ENCODE data around the gene GNE.

DNA sequence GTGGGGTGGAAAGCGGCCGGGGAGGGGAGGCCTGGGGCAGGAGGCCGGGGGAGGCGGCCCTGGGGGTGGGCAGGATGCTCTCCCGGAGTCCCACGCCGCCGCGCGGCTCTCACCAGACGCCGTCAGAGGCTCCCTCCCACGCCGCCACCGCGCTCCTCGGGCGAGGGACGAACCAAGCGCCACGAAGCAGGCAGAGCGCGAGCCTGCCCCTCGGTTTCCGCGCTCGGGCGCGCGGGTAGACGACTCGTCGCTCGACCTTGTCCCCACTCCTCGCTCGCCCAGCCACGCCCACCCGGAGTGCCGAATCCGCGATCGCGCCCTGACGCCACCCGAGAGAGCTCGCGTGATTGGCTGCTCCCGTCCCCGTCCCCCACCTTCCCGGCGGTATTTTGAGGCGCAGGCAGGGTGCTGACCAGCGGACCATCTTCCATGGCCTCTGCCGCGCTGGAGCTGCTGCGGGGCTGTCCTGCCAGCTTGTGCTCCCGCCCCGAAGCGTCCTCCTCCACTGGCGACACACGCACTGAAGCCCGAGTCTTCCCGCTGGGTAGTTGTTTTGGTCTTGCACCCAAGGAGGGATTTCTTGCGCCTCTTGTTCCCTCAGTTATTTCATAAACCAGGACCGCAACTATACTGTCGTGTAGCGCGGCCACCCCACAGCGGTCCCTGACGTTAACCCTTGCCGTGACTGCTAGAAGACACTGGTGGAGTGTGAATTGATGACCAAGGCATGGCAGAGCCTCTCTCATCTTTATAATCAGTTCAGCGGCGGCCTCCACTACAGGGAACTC, at the start of gene GNE:
- no peak for TF ChIP-seq TAF1 (IDR thresholded peaks at IDR 0.05; ENCODE audit: borderline replicate concordance, insufficient read depth, low read length)
- TF ChIP-seq, protein P1, sequence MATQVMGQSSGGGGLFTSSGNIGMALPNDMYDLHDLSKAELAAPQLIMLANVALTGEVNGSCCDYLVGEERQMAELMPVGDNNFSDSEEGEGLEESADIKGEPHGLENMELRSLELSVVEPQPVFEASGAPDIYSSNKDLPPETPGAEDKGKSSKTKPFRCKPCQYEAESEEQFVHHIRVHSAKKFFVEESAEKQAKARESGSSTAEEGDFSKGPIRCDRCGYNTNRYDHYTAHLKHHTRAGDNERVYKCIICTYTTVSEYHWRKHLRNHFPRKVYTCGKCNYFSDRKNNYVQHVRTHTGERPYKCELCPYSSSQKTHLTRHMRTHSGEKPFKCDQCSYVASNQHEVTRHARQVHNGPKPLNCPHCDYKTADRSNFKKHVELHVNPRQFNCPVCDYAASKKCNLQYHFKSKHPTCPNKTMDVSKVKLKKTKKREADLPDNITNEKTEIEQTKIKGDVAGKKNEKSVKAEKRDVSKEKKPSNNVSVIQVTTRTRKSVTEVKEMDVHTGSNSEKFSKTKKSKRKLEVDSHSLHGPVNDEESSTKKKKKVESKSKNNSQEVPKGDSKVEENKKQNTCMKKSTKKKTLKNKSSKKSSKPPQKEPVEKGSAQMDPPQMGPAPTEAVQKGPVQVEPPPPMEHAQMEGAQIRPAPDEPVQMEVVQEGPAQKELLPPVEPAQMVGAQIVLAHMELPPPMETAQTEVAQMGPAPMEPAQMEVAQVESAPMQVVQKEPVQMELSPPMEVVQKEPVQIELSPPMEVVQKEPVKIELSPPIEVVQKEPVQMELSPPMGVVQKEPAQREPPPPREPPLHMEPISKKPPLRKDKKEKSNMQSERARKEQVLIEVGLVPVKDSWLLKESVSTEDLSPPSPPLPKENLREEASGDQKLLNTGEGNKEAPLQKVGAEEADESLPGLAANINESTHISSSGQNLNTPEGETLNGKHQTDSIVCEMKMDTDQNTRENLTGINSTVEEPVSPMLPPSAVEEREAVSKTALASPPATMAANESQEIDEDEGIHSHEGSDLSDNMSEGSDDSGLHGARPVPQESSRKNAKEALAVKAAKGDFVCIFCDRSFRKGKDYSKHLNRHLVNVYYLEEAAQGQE (IDR thresholded peaks at IDR 0.05; ENCODE audit: insufficient read depth in 1 of 2, low read depth in 2 of 2, low read length in 2 of 2) = no peak
- no peak for TF ChIP-seq POLR2AphosphoS5 (IDR thresholded peaks at IDR 0.05; ENCODE audit: low read depth, low read length)

All from PFSK-1 (cell line).